NCI-H345 (cell line): ENCODE data around the gene LRRC51.

Experiments
- DNase-seq: peaks from one replicate; lab custom pipeline; 2025; lab: John Stamatoyannopoulos, UW

Gene LRRC51

DNA sequence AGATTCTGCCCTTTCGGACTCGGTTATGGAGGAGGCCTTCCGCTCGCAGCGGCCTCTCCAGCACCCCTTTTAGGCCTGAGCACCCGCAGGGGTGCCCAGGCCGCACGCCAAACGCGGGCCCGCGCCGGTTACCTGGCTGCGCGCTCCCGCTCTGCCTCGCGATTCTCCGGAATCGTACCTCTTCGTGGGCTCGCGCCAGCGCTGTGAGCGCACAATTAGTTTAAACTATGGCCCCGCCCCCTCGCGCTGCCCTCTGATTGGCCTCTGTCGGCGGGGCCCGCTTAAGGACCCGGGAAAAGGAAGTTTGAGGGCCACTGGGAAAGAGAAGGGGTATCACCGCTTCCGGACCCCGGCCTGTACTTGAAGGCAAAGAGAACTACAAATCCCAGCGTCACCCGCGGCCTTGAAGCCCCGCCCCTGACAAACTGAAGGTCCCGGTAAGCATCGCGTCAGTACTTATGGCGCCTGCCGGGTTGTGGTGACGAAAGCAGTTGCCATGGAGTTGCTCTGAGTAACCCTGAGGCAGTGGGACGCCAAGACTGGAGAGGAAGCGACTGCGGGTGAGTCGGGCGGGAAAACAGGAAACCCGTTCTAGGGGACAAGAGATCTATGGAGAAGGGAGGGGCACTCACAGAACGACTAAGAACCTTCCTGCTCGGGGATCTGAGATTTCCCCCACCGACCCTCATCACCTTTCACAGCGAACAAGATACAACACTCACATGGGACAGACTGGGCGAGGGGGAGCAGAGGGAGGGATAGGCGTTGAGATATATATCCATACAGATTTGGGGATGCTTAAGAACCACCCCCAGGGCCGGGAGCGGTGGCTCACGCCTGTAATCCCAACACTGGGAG is at the start of gene LRRC51, which contains the start of gene NUMA1:
Gene LRRC51, plus strand, starts transcription at position 525 of the 858 bp plus-strand sequence. CDS start 8,234 bp downstream, outside the sequence.
Gene NUMA1, minus strand, starts transcription at position 217 of the 858 bp plus-strand sequence. CDS start 44,599 bp downstream, outside the sequence.
- DNase-seq, result peak; percentile 100

DNA sequence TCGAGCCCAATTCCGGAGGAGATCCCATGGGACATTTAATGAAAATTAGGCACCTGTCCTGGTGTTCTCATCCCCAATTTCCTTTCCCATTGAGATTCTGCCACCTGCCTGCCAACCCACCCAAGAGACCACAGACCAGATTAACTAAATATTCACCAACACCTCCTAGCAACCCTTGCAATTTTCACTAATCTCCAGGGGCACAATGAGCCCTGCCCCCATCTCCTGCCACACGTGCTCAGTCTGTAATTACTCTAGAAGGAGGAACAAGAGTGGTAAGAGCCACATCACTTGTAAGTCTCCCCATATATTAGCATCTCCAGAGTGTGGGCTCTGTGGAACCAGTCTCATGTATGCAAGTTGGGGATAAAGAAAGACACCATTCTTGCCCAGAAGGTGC is 44.0 kb upstream of the LRRC51 start:
- no peak for DNase-seq

DNA sequence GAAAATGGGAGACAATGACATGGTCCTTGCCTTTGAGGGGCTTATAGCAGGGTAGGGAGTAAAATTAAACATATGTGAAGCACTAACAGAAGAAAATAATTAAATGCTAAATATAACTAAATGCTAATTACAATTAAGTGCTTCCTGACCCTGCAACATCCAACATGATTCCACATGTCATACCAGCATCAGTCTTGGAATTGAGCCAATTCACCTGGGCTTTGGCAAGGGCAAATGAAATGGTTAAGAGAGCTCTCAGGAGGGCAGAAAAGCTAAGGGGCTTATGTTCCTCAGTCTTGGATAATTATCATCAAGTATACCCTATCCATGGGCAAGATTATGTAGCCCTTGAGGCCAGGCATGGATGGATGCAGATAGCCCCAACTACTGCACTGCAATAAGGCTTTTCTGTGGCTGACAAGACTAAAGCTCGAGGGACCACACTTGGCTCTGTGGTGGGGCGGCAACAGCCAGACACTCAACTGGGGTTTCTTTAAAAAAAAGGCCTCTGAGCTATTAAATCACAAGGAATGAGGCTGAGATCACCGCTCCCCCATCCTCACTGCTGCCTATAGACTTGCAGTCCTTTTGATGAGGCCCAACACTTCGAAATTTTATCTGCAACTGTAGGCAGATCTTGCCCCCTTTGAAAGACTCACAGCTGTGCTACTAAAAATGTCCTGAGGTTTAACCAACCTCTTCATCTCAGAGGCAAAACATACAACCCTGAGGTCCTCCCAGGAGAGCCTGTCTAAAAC is 42.9 kb upstream of the LRRC51 start:
- peak; percentile 53 for DNase-seq

- no peak for DNase-seq
Measured at GRCh38 chr11:72038491-72038890, 42.2 kb upstream of the LRRC51 start.

DNA sequence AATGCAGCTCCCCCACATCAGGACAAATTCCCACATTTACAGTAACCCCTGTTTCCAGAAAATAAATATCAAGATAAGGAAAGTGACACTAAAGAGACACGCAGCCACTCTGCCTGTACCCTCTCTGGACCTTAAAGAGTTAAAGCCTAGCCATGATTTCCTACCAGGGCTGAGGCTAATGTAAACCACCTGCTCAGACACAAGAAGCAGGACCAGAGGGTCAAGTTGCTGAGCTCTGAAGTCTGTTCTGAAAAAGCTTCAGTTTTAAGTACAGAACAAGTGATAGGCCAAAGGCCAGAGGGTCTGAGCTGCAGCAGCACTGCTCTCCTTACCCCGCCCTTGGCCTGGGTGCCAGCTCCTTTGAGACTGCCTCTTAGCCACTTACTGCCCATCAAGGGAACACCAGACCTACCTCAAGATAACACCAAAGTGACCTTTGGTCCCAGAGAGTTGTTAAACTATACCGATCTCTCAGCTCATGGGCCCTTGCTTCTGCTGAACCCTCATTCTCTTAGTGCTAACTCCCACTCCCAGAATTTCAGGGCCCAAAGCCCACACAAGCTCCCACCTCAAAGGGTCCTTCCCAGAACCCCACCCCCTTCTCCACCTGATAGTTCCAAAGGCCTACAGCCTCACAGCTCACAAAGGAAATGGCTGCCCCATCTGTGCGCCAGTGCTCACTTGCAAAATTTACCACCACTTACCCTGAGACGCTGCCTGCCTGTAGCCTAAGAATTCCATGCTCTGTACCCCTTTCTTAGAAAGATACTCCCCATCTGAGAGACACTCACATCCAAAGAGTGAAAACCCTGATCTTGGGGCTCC is 41.4 kb upstream of the LRRC51 start:
- DNase-seq, result no peak

- no peak for DNase-seq
Measured at GRCh38 chr11:72039856-72040401, 40.7 kb upstream of the LRRC51 start.

GRCh38 chr11:72040491-72041363 is 39.9 kb upstream of the LRRC51 start:
- DNase-seq, result peak; percentile 95

DNA sequence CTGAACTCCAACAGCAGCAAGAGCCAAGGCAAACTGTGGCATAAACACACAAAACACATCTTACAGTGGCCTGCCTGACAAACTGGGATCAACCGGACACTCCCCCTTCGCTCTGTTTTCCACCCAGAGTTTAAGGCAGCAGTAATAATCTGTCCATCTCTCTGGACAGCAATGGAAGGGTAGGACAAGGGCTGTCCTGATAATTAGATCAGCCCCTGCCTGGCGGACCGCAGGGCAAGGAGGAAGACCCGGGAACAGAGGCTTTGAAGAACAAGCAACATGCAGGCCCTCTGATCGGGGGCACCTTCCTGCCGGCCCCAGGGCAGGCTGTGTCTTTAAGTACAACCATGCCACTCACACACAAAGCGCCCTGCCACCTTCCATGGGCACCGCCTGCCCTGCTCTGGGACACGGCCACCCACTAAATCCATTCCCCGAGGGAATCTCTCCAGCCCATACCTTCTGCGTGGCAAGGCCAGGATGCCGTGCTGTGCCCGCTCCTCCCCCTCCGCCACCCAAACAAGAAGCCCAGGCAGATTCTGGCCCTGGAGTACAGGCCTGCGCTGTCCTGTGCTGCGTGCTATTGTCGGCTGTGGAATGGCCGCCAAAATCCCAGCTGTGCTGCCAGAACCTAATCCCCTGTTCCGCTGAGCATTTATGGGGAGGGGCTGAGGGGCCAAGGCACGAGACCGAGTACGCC is 39.1 kb upstream of the LRRC51 start:
- DNase-seq, result peak; percentile 78

DNA sequence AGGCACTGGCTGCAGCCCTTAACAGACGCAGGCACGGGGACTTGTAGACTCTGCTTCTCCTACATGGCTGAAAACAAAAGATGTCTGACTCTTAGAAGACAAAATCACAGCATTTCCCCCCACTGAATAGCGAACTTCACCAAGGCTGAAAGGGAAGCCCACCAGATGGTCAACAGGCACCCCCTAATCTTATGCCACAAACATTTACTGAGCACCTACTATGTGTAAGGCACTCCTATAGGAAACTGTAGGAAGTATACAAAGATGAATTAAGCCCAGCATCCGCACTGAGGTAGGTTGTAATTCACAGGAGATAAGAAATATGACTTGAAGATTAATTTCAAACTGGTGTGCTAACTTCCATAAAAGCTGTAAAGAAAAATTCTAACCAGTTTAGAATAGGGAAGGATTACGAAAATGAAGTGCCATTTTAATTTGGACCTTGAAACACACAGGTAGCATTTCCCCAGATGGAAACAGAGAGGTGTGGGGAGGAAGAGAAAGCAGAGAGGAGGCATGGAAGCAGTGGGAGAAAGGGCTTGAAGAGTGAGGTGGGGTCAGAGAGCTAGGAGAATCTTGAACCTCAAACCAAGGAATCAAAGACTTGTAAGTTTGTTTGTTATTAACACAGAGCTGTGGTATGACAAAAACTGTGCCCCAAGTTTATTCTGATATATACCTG is 38.4 kb upstream of the LRRC51 start:
- no peak for DNase-seq

GRCh38 chr11:72045849-72046248 is 34.8 kb upstream of the LRRC51 start:
- DNase-seq, result no peak

- DNase-seq, result no peak
Measured at GRCh38 chr11:72048766-72049460, 31.7 kb upstream of the LRRC51 start.

GRCh38 chr11:72058416-72059034 is 22.1 kb upstream of the LRRC51 start:
- DNase-seq, result peak; percentile 79

DNA sequence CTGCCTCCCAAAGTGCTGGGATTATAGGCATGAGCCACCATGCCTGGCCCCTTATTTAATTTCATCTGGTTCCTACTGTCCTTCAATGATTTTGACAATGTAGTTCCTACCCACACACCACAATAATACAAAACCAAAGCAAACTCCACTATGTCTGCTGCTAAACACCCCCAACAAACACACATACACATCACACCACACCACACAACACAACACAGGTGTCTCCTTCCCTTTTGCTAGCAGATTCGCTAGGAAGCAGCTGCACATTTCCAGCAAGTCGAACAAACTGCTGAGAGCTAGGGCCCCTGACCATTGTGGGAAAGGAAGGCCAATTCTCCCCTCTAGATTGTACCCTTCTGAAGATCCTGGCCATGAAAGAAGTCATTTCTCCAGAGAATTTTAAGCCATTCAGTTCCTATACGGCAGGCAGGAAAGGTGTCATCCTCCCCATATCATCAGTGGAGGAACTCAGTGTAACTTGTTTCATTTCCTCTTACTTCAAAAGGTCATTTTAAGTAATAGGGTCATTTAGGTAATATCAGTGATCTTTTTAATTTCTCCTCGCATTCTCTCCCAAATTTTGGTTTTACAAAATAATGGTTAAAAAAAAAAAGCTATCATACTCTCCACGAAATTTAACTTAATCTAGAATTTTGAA is 18.8 kb upstream of the LRRC51 start:
- no peak for DNase-seq

DNA sequence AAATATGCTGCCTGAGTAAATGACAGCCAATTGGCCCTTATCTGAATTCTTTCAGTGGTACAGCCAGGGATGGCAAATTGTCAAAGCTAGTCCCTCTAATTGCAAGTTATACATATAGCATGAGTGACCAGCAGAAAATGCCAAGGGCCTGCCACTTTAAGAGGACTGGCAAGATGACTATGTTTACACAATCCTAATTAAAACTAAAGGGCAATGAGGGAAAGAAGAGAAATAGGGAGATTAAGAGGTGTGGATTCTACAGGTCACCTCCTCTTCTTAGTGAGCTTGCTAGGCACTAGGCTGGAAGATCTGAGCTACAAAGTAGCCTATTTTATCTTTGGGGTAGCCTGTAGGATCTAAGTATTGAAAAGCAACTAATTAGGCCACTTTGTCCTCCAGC is 13.8 kb upstream of the LRRC51 start:
- DNase-seq, result no peak

GRCh38 chr11:72067266-72067665 is 13.4 kb upstream of the LRRC51 start:
- DNase-seq, result no peak

DNA sequence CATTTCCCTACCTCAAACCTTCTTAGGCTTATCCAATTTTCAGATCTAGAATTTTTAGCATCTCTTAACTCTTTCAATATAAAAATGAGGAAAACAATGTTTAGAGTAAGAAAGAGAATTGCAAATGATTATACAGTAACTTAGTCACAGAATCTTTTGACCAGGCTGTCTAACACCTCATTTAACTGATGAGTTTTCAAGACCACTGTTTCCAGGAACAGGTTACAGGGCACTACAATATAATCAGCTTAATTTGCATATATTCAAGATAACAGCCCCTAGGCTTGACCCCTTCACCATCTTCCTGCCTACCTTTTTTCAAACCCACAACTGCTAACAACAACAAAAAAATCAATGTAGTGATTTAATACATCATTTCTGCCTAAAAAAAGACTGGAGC is 13.0 kb upstream of the LRRC51 start:
- no peak for DNase-seq

DNA sequence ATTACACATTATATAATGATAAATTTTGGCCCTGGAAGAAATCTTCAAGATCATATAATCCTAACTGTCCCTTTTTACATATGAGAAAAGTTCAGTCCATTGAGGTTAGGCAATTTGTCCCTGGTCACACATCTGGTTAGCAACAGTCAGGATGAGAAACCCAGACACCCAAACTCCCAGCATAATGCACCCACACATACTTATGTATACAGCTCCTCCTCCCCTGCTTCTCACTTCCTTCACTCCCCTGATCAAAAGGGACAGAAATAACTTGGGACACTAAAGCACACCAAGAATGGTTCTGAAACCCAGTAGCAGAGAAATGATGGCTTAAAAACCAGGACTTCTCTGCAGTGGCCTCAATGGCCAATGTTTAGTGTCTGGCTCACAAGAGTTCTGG is 11.4 kb upstream of the LRRC51 start:
- no peak for DNase-seq

GRCh38 chr11:72069787-72070251 is 10.8 kb upstream of the LRRC51 start:
- DNase-seq, result no peak
